GM20000 (cell line): Measurements from ENCODE around the gene OGFOD1.

Source experiments
- DNase-seq: peaks from one replicate; pipeline ENCODE4 v3.0.0; 2012; ENCODE audit warnings: low spot score
- CTCF ChIP-seq: IDR thresholded peaks from 2 replicates; pipeline ENCODE4 v1.5.1; 2012; ENCODE audit warnings: mild to moderate bottlenecking, control low read depth; ENCODE audit errors: extremely low read depth, missing control alignments

OGFOD1 gene

DNA sequence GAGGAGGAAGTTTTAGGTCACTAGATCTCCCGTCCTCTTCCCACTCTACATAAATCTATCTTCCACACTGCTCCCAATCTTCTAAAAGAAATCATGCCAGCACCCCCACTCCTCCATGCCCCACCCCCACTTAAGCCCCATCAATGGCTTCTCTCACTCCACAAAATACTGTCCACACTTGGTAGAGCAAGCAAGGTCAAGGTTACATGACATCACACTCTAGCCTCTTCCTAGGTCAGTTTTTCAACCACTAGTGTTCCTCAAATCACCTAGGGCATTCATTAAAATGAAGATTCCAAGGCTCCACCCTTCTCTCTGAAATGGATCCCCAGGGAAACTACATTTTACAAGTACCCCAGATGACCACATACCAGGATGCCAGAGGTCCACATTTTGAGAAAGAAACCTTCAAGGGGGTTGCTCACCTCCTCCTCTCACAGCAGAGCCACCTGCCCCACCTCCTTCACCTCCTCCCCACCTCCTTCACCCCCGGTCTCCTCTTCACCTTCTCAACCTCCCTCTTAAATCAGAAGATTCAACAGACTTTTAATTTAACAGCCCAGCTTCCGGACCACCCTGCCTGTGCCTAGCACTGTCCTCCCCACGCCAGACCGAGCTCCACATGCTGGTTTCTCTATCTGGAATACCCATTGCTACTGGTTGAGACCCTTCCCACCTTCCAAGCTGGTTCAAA is 29.2 kb upstream of the OGFOD1 start:
- TF ChIP-seq CTCF = no peak
- DNase-seq = no peak

- no peak for TF ChIP-seq CTCF
- DNase-seq = no peak
Observed at GRCh38 chr16:56422896-56423441, 28.4 kb upstream of the OGFOD1 start.

DNA sequence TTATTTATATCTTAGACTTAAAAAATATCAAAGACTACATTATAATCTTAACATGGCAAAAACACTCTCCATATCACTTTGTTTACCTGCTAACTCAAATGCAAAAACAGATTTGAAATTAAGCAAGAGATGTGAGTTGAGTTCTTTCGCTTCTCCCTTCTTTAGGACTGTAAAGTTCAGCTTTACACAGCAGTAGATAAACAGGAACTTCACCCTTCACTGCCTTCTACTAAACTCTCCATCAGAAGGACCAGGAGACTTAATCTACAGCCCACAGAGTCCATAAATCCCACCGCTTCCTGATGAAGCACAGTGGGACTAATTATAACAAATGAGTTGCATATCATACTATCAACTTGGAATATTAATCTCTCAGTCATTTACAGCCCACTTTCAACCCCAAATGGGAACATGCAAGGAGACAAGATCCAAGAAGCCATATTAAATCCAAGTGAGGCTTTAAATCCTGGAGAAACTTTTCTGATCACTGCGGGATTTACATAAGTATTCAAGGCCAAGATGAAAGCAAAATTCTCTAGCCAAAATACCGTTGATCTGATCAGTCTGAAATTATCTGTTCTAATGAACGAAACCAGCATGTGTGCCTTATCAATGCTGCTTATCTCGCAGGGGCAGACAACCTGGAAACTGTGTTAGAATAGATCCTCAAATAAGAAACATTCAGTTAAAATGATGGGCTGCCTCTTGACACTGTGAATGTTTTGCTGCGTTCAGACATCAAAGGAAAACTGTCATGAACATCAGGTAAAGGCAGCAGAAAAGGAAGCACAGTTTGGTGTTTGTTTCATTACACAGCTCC is 27.6 kb upstream of the OGFOD1 start:
- DNase-seq = peak; percentile 69
- no peak for TF ChIP-seq CTCF

DNA sequence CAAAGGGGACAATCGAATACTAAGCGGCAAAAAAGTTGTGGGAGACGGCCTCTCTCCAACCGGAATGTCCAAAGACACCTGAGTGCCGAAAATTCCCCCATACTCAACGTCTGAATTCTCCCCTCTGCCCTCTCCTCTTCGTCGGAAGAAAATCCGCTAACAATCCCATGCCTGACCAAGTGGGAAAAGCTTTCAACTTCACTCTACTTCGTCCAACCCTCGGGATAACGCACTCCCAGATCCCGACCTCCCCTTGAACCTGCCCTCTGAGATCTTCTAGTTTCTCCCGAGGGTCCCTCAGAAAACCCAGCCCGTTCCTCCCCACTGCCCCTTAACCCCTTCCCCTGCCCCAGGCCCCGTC is 27.0 kb upstream of the OGFOD1 start:
- no peak for DNase-seq
- TF ChIP-seq CTCF = no peak

GRCh38 chr16:56424791-56425438 is 26.4 kb upstream of the OGFOD1 start:
- no peak for DNase-seq
- TF ChIP-seq CTCF = no peak

DNA sequence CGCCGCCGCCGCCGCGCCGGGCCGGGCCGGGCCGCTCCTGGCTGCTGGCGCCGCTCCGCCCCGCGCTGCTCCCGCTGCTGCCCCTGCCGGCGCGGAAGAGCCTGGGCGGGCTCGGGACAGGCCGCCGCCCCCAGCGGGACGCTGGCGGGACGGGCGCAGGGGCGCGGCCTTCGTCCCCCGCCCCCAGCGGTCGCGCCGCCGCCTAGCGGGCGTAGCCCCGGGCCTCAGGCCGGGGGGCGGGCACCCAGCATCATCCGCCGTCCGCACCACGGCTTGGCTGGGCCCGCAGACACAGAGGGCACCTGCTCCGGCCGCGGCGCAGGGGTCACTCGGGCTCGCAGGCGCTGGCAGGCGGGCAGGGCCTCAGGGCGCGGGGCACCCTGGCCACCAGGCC is 25.9 kb upstream of the OGFOD1 start, which contains the start of gene AMFR:
Gene AMFR (minus strand): TSS at position 107 of the 394 bp plus-strand sequence. CDS start 218 bp downstream, outside the sequence.
- TF ChIP-seq CTCF = peak; percentile 44
- peak; percentile 97 for DNase-seq

DNA sequence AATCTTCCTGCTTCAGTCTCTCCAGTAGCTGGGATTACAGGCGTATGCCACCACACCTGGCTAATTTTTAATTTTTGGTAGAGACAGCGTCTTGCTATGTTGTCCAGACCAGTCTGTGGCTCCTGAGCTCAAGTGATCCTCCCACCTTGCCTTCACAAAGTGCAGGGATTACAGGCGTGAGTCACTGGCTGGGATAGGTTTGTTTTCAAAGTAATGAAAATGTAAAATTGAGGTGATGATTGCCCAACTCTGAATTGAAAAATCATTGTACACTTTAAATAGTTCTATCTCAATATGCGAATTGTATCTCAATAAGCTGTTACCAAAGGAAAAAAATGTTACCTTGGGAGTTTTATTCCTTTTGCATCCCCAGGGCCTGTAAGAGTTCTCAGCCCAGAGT is 24.8 kb upstream of the OGFOD1 start:
- no peak for TF ChIP-seq CTCF
- no peak for DNase-seq
